GM21526 (cell line): ENCODE data around the gene CCT7.
"Not testable (repeated sequence)": the region's sequence is repeated elsewhere in the genome, so short reads cannot be mapped to it uniquely, and the experiment has no call there.

Experiments
- ATAC-seq: cut with Tn5 transposase; IDR thresholded peaks from one replicate; pipeline ENCODE4 v1.9.1; 2021; ENCODE audit warnings: moderate library complexity; ENCODE audit not compliant: unreplicated experiment, low FRiP score

Gene CCT7

GRCh38 chr2:73254343-73255006 lies 20.4 kb downstream of the CCT7 start:
- no peak for ATAC-seq

- ATAC-seq: no peak
Measured at GRCh38 chr2:73255007-73255644, 21.0 kb downstream of the CCT7 start.

GRCh38 chr2:73255907-73256617 lies 22.0 kb downstream of the CCT7 start:
- ATAC-seq: no peak

GRCh38 chr2:73256618-73256922 lies 22.5 kb downstream of the CCT7 start:
- ATAC-seq: no peak

- ATAC-seq: no peak
Measured at GRCh38 chr2:73257021-73257420, 22.9 kb downstream of the CCT7 start.

GRCh38 chr2:73257425-73258125 lies 23.5 kb downstream of the CCT7 start:
- ATAC-seq: no peak

GRCh38 chr2:73258186-73258912 lies 24.2 kb downstream of the CCT7 start:
- ATAC-seq: no peak

GRCh38 chr2:73258913-73259215 lies 24.8 kb downstream of the CCT7 start:
- no peak for ATAC-seq

GRCh38 chr2:73259276-73259675 lies 25.2 kb downstream of the CCT7 start:
- no peak for ATAC-seq

GRCh38 chr2:73259704-73260337 lies 25.7 kb downstream of the CCT7 start:
- ATAC-seq: no peak

- ATAC-seq: no peak
Measured at GRCh38 chr2:73260338-73260984, 26.4 kb downstream of the CCT7 start.

- ATAC-seq: no peak
Measured at GRCh38 chr2:73262108-73262651, 28.1 kb downstream of the CCT7 start.

GRCh38 chr2:73262691-73263429 lies 28.8 kb downstream of the CCT7 start:
- ATAC-seq: not testable (repeated sequence)

GRCh38 chr2:73263540-73264331 lies 29.6 kb downstream of the CCT7 start:
- no peak for ATAC-seq

GRCh38 chr2:73264332-73264606 lies 30.2 kb downstream of the CCT7 start:
- ATAC-seq: no peak

GRCh38 chr2:73264783-73265182 lies 30.7 kb downstream of the CCT7 start:
- ATAC-seq: no peak

GRCh38 chr2:73265298-73266060 lies 31.4 kb downstream of the CCT7 start:
- ATAC-seq: no peak
